Peyer's patch (tissue), 4 donors: ENCODE measurements around the gene SCAF1.
A peak's percentile ranks its signal among the peaks of the same experiment; 100 is the strongest.

Source experiments
- POLR2A ChIP-seq, 2 donors: fragments of 450-650 bp; IDR thresholded peaks; one replicate each; pipeline ENCODE4 v1.5.1; 2017; ENCODE audit warnings: antibody characterized with exemption in 2 of 2, mild to moderate bottlenecking in 2 of 2, moderate library complexity in 2 of 2
- TF ChIP-seq, protein P1 (sequence below), 6 experiments: fragments of 450-650 bp in 4 of 6; fragments of 200-600 bp in 2 of 6; sonication (generic) in 1 of 6; IDR thresholded peaks; one replicate each; pipeline ENCODE4 v1.5.1; 2017 to 2019; ENCODE audit warnings: antibody characterized with exemption in 6 of 6, mild to moderate bottlenecking in 3 of 6, moderate library complexity in 1 of 6

DNA sequence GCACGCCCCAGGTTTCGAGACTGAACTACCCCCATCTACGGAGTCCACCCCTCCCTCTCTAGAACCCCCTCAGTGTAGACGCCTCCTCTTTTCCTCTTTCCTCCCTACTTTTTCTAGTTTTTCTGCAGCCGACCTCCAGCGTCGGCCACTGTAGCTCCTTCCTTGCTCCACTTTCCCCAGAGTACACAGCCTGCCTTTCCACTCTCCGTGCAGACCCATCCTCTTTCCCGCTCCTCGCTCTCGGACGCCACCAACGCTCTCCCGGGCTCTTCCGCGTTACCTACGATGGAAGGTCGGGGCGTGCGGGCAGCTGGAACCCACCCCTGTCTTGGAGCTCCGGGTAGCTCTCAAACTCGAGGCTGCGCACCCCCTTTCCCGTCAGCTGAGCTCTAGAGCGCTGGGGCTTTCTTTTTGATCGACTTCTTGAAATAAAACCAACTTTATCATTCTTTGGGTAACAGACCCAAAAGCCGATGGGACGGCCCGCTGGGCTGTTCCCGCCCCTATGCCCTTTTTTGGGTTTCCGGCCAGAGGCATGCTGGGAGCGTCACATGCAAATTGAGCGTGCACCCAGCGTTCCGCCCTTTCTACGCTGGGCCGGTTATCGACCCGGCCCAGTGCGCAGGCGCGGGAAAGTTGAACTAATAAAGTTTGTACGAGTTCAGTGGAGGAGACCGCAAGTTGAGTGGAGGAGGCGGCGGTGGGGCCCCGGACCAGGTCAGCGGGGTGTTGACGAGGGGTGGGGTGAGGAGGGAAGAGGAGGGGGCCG is 23.5 kb downstream of the SCAF1 start, which contains the start of the genes BCL2L12 and IRF3:
- TF ChIP-seq, protein P1, sequence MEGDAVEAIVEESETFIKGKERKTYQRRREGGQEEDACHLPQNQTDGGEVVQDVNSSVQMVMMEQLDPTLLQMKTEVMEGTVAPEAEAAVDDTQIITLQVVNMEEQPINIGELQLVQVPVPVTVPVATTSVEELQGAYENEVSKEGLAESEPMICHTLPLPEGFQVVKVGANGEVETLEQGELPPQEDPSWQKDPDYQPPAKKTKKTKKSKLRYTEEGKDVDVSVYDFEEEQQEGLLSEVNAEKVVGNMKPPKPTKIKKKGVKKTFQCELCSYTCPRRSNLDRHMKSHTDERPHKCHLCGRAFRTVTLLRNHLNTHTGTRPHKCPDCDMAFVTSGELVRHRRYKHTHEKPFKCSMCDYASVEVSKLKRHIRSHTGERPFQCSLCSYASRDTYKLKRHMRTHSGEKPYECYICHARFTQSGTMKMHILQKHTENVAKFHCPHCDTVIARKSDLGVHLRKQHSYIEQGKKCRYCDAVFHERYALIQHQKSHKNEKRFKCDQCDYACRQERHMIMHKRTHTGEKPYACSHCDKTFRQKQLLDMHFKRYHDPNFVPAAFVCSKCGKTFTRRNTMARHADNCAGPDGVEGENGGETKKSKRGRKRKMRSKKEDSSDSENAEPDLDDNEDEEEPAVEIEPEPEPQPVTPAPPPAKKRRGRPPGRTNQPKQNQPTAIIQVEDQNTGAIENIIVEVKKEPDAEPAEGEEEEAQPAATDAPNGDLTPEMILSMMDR (IDR thresholded peaks at IDR 0.05): peak in 2 of 6 experiments; percentile 4 to 7
- TF ChIP-seq POLR2A (IDR thresholded peaks at IDR 0.05): peak; percentile 61 to 69
